Liver (tissue), 9 donors: Measurements from ENCODE around the gene ABHD16B. TPM values are rescaled to one million over a fixed set of nuclear protein-coding genes. Genes with fewer than 3 reads are reported as not detected.
"Not testable (repeated sequence)": the region's sequence is repeated elsewhere in the genome, so short reads cannot be mapped to it uniquely, and the experiment has no call there.

Experiments used
- DNase-seq: peaks from one replicate; pipeline ENCODE4 v3.0.0-alpha.2; 2017; ENCODE audit warnings: low spot score
- H3K27ac ChIP-seq, 2 donors: one replicate each; pipeline ENCODE4 v1.7.0; 2013; ENCODE audit warnings: inconsistent platforms in 2 of 2, low read length in 2 of 2, control low read depth in 1 of 2, low read depth in 1 of 2, mild to moderate bottlenecking in 1 of 2
- H3K27me3 ChIP-seq, 4 donors: one replicate each; pipeline versions ENCODE4 v1.6.1 to v1.7.0; 2013; ENCODE audit warnings: low read length in 3 of 4, inconsistent platforms in 1 of 4, mild to moderate bottlenecking in 1 of 4, moderate library complexity in 1 of 4; ENCODE audit not compliant: control insufficient read depth in 4 of 4, insufficient read depth in 4 of 4
- H3K36me3 ChIP-seq, 4 donors: one replicate each; pipeline versions ENCODE4 v1.6.1 to v1.7.0; 2013; ENCODE audit warnings: low read length in 3 of 4, mild to moderate bottlenecking in 3 of 4, low read depth in 1 of 4, moderate library complexity in 1 of 4; ENCODE audit not compliant: control insufficient read depth in 4 of 4, insufficient read depth in 3 of 4
- H3K4me1 ChIP-seq, 4 donors: one replicate each; pipeline versions ENCODE4 v1.6.1 to v1.7.0; 2013; ENCODE audit warnings: low read length in 3 of 4, mild to moderate bottlenecking in 3 of 4, moderate library complexity in 1 of 4; ENCODE audit not compliant: control insufficient read depth in 4 of 4, insufficient read depth in 4 of 4
- H3K4me3 ChIP-seq, 3 donors: one replicate each; pipeline versions ENCODE4 v1.6.1 to v1.7.0; 2013; ENCODE audit warnings: low read length in 3 of 3, control low read depth in 1 of 3, low read depth in 1 of 3, mild to moderate bottlenecking in 1 of 3
- H3K9ac ChIP-seq, 2 donors: one replicate each; pipeline ENCODE4 v1.7.0; 2013; ENCODE audit warnings: low read length in 2 of 2, mild to moderate bottlenecking in 2 of 2, moderate library complexity in 2 of 2, control low read depth in 1 of 2, low read depth in 1 of 2
- H3K9me3 ChIP-seq, 4 donors: one replicate each; pipeline versions ENCODE4 v1.6.1 to v1.7.0; 2013; ENCODE audit warnings: low read length in 3 of 4; ENCODE audit not compliant: control insufficient read depth in 4 of 4
- CTCF ChIP-seq: fragments of 150-350 bp; IDR thresholded peaks from 2 replicates; pipeline ENCODE4 v1.5.1; 2017; ENCODE audit warnings: improper control_type of control experiment, low read depth, low read length; ENCODE audit not compliant: missing input control
- FOXA1 ChIP-seq: IDR thresholded peaks from 2 replicates; pipeline ENCODE4 v1.6.1; 2016; ENCODE audit warnings: antibody characterized with exemption
- FOXA2 ChIP-seq: IDR thresholded peaks from 2 replicates; pipeline ENCODE4 v1.6.1; 2016; ENCODE audit warnings: antibody characterized with exemption
- GABPA ChIP-seq, 2 donors: IDR thresholded peaks in 1 of 2; conservative IDR thresholded peaks in 1 of 2; 2 replicates each; pipeline ENCODE4 v1.6.1; 2016; ENCODE audit warnings: antibody characterized with exemption in 2 of 2, mild to moderate bottlenecking in 1 of 2, moderate library complexity in 1 of 2
- HNF4A ChIP-seq, 2 donors: conservative IDR thresholded peaks; 2 replicates each; pipeline ENCODE4 v1.6.1; 2016; ENCODE audit warnings: antibody characterized with exemption in 2 of 2, mild to moderate bottlenecking in 2 of 2
- HNF4G ChIP-seq: IDR thresholded peaks from 2 replicates; pipeline ENCODE4 v1.6.1; 2016; ENCODE audit warnings: antibody characterized with exemption
- JUND ChIP-seq, 2 donors: IDR thresholded peaks; 2 replicates each; pipeline ENCODE4 v1.6.1; 2016; ENCODE audit warnings: antibody characterized with exemption in 2 of 2
- RAD21 ChIP-seq, 2 donors: IDR thresholded peaks; 2 replicates each; pipeline ENCODE4 v1.6.1; 2016; ENCODE audit warnings: antibody characterized with exemption in 2 of 2, mild to moderate bottlenecking in 2 of 2
- RXRA ChIP-seq, 2 donors: IDR thresholded peaks; 2 replicates each; pipeline ENCODE4 v1.6.1; 2017 to 2018; ENCODE audit warnings: antibody characterized with exemption in 2 of 2, mild to moderate bottlenecking in 1 of 2
- SP1 ChIP-seq: IDR thresholded peaks from 2 replicates; pipeline ENCODE4 v1.6.1; 2018; ENCODE audit warnings: antibody characterized with exemption, mild to moderate bottlenecking
- YY1 ChIP-seq: IDR thresholded peaks from 2 replicates; pipeline ENCODE4 v1.6.1; 2016; ENCODE audit warnings: antibody characterized with exemption, mild to moderate bottlenecking
- WGBS: extraction: QIAGEN DNeasy Blood & Tissue Kit; methylation state at CpG from one replicate; pipeline ENCODE4 v1.1.7; 2013; 5-methylcytosine and 5-hydroxymethylcytosine counted together
- polyA plus RNA-seq, 2 donors: library from polyadenylated mRNA; stranded (reverse) in 1 of 2; unstranded in 1 of 2; fragments of 200-250 nt in 1 of 2; fragments of >200 nt in 1 of 2; fragmentation: Nextera tagmentation in 1 of 2; extraction: Ambion mirVana in 1 of 2; gene quantifications; one replicate each; pipeline versions ENCODE4 v1.2.1 to v1.2.3, GENCODE V29; 2013 to 2015
- total RNA-seq, 2 donors: library from RNA; depleted of rRNA; stranded (reverse); fragments of >200 nt; gene quantifications; one replicate each; pipeline ENCODE4 v1.2.3, GENCODE V29; 2014
- TF ChIP-seq, protein P1 (sequence below): IDR thresholded peaks from 2 replicates; pipeline ENCODE4 v1.6.1; 2016; ENCODE audit warnings: antibody characterized with exemption
- TF ChIP-seq, protein P2 (sequence below): IDR thresholded peaks from 2 replicates; pipeline ENCODE4 v1.6.1; 2016; ENCODE audit warnings: antibody characterized with exemption
- TF ChIP-seq, protein P3 (sequence below): IDR thresholded peaks from 2 replicates; pipeline ENCODE4 v1.6.1; 2016; ENCODE audit warnings: antibody characterized with exemption
- donor health status: healthy.
- donor health status: healthy.
- donor health status: healthy.
- donor health status: healthy.
- donor health status: healthy.

Gene ABHD16B
- total and polyA plus RNA-seq, 4 donors: 0.10 TPM; not detected in 3

GRCh38 chr20:63851548-63851943, 9.8 kb upstream of the ABHD16B start:
- not testable (repeated sequence) for H3K4me1 ChIP-seq, H3K9me3 ChIP-seq, H3K27me3 ChIP-seq, H3K9ac ChIP-seq, H3K27ac ChIP-seq, DNase-seq, H3K36me3 ChIP-seq, H3K4me3 ChIP-seq
- 88% methylated on average over 14 of the region's 14 CpGs for WGBS

DNA sequence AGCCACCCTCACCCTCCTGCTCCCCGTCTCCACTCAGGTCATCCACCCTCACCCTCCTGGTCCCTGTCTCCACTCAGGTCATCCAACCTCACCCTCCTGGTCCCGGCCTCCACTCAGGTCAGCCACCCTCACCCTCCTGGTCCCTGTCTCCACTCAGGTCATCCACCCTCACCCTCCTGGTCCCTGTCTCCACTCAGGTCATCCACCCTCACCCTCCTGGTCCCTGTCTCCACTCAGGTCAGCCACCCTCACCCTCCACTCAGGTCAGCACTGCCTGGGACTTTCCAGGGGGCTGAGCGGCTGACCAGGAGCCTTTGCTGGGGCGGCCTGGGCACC, 7.6 kb upstream of the ABHD16B start:
- H3K27me3 ChIP-seq, H3K9ac ChIP-seq, H3K4me1 ChIP-seq, H3K36me3 ChIP-seq, H3K9me3 ChIP-seq, H3K4me3 ChIP-seq, DNase-seq: not testable (repeated sequence)
- H3K27ac ChIP-seq: peak overlapping the region in 1 of 2 donors; percentile 35
- 57% methylated on average over 4 of the region's 4 CpGs for WGBS

DNA sequence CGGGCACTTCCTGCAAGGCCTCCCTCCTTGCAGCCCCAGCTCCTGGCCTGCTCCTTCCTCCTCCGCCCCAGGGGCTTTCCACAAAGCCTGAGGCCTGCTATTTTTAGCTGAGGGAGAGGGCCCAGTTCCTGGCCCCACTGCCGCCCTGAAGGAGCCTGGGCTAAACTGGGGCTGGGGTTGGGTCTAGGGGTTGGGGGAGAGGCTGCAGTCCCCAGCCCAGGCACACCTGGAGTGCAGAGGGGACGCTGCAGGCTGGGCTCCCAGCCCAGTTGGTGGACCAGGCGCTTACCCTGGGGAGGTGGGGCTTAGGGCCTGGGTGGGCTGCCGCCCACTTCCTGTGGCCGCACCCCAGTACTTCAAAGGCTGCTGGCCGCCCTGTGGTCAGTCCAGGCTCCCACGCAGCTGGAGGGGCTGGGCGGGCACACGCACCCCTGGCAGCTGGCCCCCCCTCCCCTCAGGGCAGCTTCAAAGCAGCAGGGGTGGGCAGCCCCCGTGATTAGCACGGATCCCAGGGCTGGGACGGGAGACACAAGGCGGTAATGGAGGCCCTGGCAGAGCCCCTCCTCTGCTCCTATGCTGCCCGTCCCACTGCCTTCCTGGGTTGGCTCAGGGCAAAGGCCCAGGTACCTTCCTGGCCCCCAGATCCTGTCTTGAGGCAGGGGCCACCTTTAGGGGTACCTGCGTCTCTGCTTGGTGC, 7.1 kb upstream of the ABHD16B start:
- peaks cover 2 to 8% (median 6%) of the 10 kb centered on the region in 4 donors for H3K4me1 ChIP-seq
- H3K9me3 ChIP-seq: no peaks in the 10 kb centered on the region
- H3K4me3 ChIP-seq: no peak overlapping the region
- no peaks in the 10 kb centered on the region for H3K27me3 ChIP-seq
- peak overlapping the region; percentile 35 to 67 for H3K27ac ChIP-seq
- H3K9ac ChIP-seq: no peak overlapping the region
- 53% methylated on average over 17 of the region's 17 CpGs for WGBS
- H3K36me3 ChIP-seq: no peaks in the 10 kb centered on the region
- DNase-seq: no peak
- no peak for TF ChIP-seq HNF4A (conservative IDR thresholded peaks at IDR 0.05)
- no peak for TF ChIP-seq JUND (IDR thresholded peaks at IDR 0.05)
- TF ChIP-seq CTCF: no peak
- TF ChIP-seq RAD21 (IDR thresholded peaks at IDR 0.05): no peak
- TF ChIP-seq, protein P1, sequence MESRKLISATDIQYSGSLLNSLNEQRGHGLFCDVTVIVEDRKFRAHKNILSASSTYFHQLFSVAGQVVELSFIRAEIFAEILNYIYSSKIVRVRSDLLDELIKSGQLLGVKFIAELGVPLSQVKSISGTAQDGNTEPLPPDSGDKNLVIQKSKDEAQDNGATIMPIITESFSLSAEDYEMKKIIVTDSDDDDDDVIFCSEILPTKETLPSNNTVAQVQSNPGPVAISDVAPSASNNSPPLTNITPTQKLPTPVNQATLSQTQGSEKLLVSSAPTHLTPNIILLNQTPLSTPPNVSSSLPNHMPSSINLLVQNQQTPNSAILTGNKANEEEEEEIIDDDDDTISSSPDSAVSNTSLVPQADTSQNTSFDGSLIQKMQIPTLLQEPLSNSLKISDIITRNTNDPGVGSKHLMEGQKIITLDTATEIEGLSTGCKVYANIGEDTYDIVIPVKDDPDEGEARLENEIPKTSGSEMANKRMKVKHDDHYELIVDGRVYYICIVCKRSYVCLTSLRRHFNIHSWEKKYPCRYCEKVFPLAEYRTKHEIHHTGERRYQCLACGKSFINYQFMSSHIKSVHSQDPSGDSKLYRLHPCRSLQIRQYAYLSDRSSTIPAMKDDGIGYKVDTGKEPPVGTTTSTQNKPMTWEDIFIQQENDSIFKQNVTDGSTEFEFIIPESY: no peak
- no peak for TF ChIP-seq GABPA (IDR thresholded peaks at IDR 0.05 in 1 of 2, conservative IDR thresholded peaks at IDR 0.05 in 1 of 2)
- TF ChIP-seq, protein P2, sequence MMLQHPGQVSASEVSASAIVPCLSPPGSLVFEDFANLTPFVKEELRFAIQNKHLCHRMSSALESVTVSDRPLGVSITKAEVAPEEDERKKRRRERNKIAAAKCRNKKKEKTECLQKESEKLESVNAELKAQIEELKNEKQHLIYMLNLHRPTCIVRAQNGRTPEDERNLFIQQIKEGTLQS: no peak
- TF ChIP-seq RXRA (IDR thresholded peaks at IDR 0.05): no peak
- no peak for TF ChIP-seq SP1
- TF ChIP-seq, protein P3, sequence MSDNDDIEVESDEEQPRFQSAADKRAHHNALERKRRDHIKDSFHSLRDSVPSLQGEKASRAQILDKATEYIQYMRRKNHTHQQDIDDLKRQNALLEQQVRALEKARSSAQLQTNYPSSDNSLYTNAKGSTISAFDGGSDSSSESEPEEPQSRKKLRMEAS: no peak
- TF ChIP-seq YY1: no peak
- no peak for TF ChIP-seq FOXA1
- no peak for TF ChIP-seq HNF4G
- no peak for TF ChIP-seq FOXA2
